Endothelial cell of umbilical vein (primary cell): ENCODE data around the gene YWHAH. TPM values are rescaled to one million over a fixed set of nuclear protein-coding genes. Genes with fewer than 3 reads are reported as not detected.

Experiments
- BruUV-seq: library from RNA; stranded (reverse); fragments of 400-500 nt; replicated peaks from 2 replicates; lab custom pipeline; 2021; lab: Mats Ljungman, UMichigan
- CTCF ChIA-PET: fragments of 300-600, 350-600 bp; sonication (Branson Sonifier 250); formaldehyde crosslinking; loops from one replicate; lab custom pipeline; 2021; ENCODE audit warnings: antibody characterized with exemption, inconsistent platforms; lab: Charles Lee
- POLR2A ChIA-PET: fragments of 300-600, 350-600 bp; sonication (Branson Sonifier 250); formaldehyde crosslinking; loops from one replicate; lab custom pipeline; 2021; ENCODE audit warnings: antibody characterized with exemption, inconsistent platforms; lab: Charles Lee
- DNase-seq: peaks from one replicate; pipeline ENCODE4 v3.0.0-alpha.2; 2011; ENCODE audit warnings: low read depth, low spot score
- FAIRE-seq: peaks from 2 replicates; lab custom pipeline; 2011; peaks lifted over from hg19 to GRCh38; lab: Jason Lieb, UNC
- H2AFZ ChIP-seq: 2 replicates; pipeline ENCODE4 v1.6.0; 2012; ENCODE audit warnings: low read depth, low read length, control low read depth, inconsistent platforms
- H3K27ac ChIP-seq: 2 replicates; pipeline ENCODE4 v1.5.1; 2011; ENCODE audit warnings: low read depth, mild to moderate bottlenecking, control low read depth, low read length, moderate library complexity; ENCODE audit not compliant: insufficient read depth
- H3K27me3 ChIP-seq, 2 experiments: 2 replicates each; pipeline versions ENCODE4 v1.6.0 to v1.6.1; 2011; ENCODE audit warnings: low read length in 2 of 2, mixed read lengths in 1 of 2; ENCODE audit not compliant: control insufficient read depth in 2 of 2, insufficient read depth in 2 of 2
- H3K36me3 ChIP-seq, 2 experiments: 2 replicates in 1 of 2; 3 replicates in 1 of 2; pipeline ENCODE4 v1.5.1; 2011; ENCODE audit warnings: low read length in 2 of 2, mild to moderate bottlenecking in 1 of 2, moderate library complexity in 1 of 2; ENCODE audit not compliant: control insufficient read depth in 2 of 2, insufficient read depth in 2 of 2; ENCODE audit errors: extremely low read depth in 1 of 2
- H3K4me1 ChIP-seq: 3 replicates; pipeline ENCODE4 v1.5.1; 2011; ENCODE audit warnings: mild to moderate bottlenecking, low read length; ENCODE audit not compliant: control insufficient read depth, insufficient read depth; ENCODE audit errors: extremely low read depth
- H3K4me2 ChIP-seq: 2 replicates; pipeline ENCODE4 v1.6.1; 2011; ENCODE audit warnings: low read length, control low read depth, mixed read lengths; ENCODE audit not compliant: insufficient read depth
- H3K4me3 ChIP-seq, 3 experiments: fragments of 200-600 bp in 1 of 3; sonication (generic), shearing (Covaris generic) in 1 of 3; replicated peaks in 1 of 3; 2 replicates each; pipeline ENCODE4 v1.5.1; 2011 to 2016; ENCODE audit warnings: control low read depth in 3 of 3, low read length in 3 of 3, mild to moderate bottlenecking in 2 of 3, inconsistent platforms in 1 of 3, low read depth in 1 of 3, moderate library complexity in 1 of 3; ENCODE audit not compliant: insufficient read depth in 1 of 3
- H3K79me2 ChIP-seq: 2 replicates; pipeline ENCODE4 v1.6.0; 2012; ENCODE audit warnings: low read length, inconsistent platforms; ENCODE audit not compliant: control insufficient read depth, insufficient read depth
- H3K9ac ChIP-seq: replicated peaks from 2 replicates; pipeline ENCODE3; 2011; ENCODE audit warnings: low read length, control low read depth; ENCODE audit not compliant: insufficient read depth; ENCODE audit errors: extremely low read depth
- H3K9me1 ChIP-seq: replicated peaks from 3 replicates; pipeline ENCODE4 v1.6.0; 2011; ENCODE audit warnings: mild to moderate bottlenecking, low read length; ENCODE audit not compliant: control insufficient read depth, insufficient read depth; ENCODE audit errors: extremely low read depth
- H3K9me3 ChIP-seq: replicated peaks from 2 replicates; pipeline ENCODE4 v1.5.1; 2012; ENCODE audit warnings: low read length, inconsistent platforms; ENCODE audit not compliant: control insufficient read depth, insufficient read depth
- H4K20me1 ChIP-seq: replicated peaks from 2 replicates; pipeline ENCODE3; 2011; ENCODE audit warnings: mild to moderate bottlenecking, low read length; ENCODE audit not compliant: control insufficient read depth, insufficient read depth; ENCODE audit errors: extremely low read depth
- CTCF ChIP-seq, 2 donors: IDR thresholded peaks; 1 replicate in 1 of 2; 2 replicates in 1 of 2; pipeline ENCODE4 v1.5.1; 2011; ENCODE audit warnings: low read length in 2 of 2, mild to moderate bottlenecking in 2 of 2, moderate library complexity in 2 of 2, control low read depth in 1 of 2, inconsistent platforms in 1 of 2, low read depth in 1 of 2; ENCODE audit not compliant: insufficient read depth in 1 of 2; ENCODE audit errors: extremely low read depth in 1 of 2
- EZH2 ChIP-seq: IDR thresholded peaks from 2 replicates; pipeline ENCODE4 v1.6.1; 2012; ENCODE audit warnings: borderline replicate concordance, low read depth, mild to moderate bottlenecking, moderate library complexity, low read length, inconsistent platforms; ENCODE audit not compliant: severe bottlenecking
- FOS ChIP-seq: IDR thresholded peaks from 2 replicates; pipeline ENCODE4 v1.6.1; 2011; ENCODE audit warnings: mild to moderate bottlenecking, low read length, moderate library complexity, borderline replicate concordance; ENCODE audit not compliant: insufficient read depth
- GATA2 ChIP-seq: IDR thresholded peaks from 2 replicates; pipeline ENCODE4 v1.7.0; 2011; ENCODE audit warnings: low read depth, mild to moderate bottlenecking, moderate library complexity, mixed read lengths, low read length; ENCODE audit not compliant: insufficient read length, insufficient read depth
- JUN ChIP-seq: IDR thresholded peaks from 2 replicates; pipeline ENCODE4 v1.6.1; 2011; ENCODE audit warnings: borderline replicate concordance, low read depth; ENCODE audit not compliant: insufficient read length, insufficient read depth
- MAX ChIP-seq: IDR thresholded peaks from 2 replicates; pipeline ENCODE4 v1.6.1; 2011; ENCODE audit not compliant: insufficient read depth, insufficient read length
- MYC ChIP-seq: IDR thresholded peaks from one replicate; pipeline ENCODE4 v1.6.1; 2011; ENCODE audit warnings: mild to moderate bottlenecking, low read depth, low read length
- POLR2A ChIP-seq: IDR thresholded peaks from 2 replicates; pipeline ENCODE4 v1.6.1; 2012; ENCODE audit warnings: low read depth, mild to moderate bottlenecking, control low read depth, low read length
- POLR2AphosphoS5 ChIP-seq: IDR thresholded peaks from 2 replicates; pipeline ENCODE4 v1.6.1; 2012; ENCODE audit warnings: low read depth, mild to moderate bottlenecking, control low read depth, low read length, moderate library complexity; ENCODE audit not compliant: insufficient read depth
- dilution Hi-C: fragments of 300-500 bp; cut with MboI; formaldehyde crosslinking; loops from one replicate; pipeline ENCODE4 v1.15.0; 2019; ENCODE audit warnings: low sequenced_read_pairs; ENCODE audit not compliant: extremely low pct_ligation_motif_present
- intact Hi-C: fragments of 100-400 bp; cut with micrococcal nuclease; formaldehyde crosslinking; loops from one replicate; pipeline ENCODE4 v1.10.0; 2022
- polyA plus RNA-seq, 4 experiments: library from polyadenylated mRNA; depleted of rRNA in 3 of 4; stranded (reverse) in 3 of 4; unstranded in 1 of 4; fragments of >200 nt; gene quantifications; 2 replicates each; pipeline versions ENCODE4 v1.2.1 to v1.2.3, GENCODE V29; 2011 to 2012; ENCODE audit warnings: missing spikeins in 1 of 4
- total RNA-seq: library from RNA; stranded (reverse); gene quantifications from 2 replicates; pipeline ENCODE4 v1.2.3, GENCODE V29; 2021

YWHAH gene
- total and polyA plus RNA-seq, 2 donors (not counting 3 experiments of a cell fraction or from before 2014, with no cell fraction given), result 73.6 to 170 TPM

GRCh38 chr22:31922534-31922933 lies 21.8 kb upstream of the YWHAH start:
- Histone ChIP-seq H3K9me1 (no peaks in the 10 kb centered on the region), H4K20me1 (no peaks in the 10 kb centered on the region), H3K27me3 (peaks cover 2 to 5% of the 10 kb centered on the region in 2 experiments), H3K27ac (no peak overlapping the region), H2AFZ (no peak overlapping the region), H3K9me3 (no peaks in the 10 kb centered on the region), H3K4me3 (no peak overlapping the region), H3K36me3 (no peaks in the 10 kb centered on the region), H3K9ac (no peak overlapping the region), H3K4me2 (no peak overlapping the region), H3K4me1 (peaks cover 12% of the 10 kb centered on the region), H3K79me2 (no peaks in the 10 kb centered on the region)
- POLR2A ChIA-PET, result interaction anchor here (0.5 kb wide), 1 partner anchor 178 kb away, joined by 3 read pairs; no protein-coding TSS in a partner anchor
- no TSS peak for BruUV-seq
- DNase-seq (no peak), FAIRE-seq (no peak)
- CTCF ChIA-PET, result no interaction called here
- dilution Hi-C loops, result no loop called here
- no peak for TF ChIP-seq MAX
- TF ChIP-seq POLR2A, result no peak
- TF ChIP-seq GATA2, result no peak
- TF ChIP-seq MYC, result no peak
- TF ChIP-seq CTCF (IDR thresholded peaks at IDR 0.05; ENCODE audit: extremely low read depth in 1 of 2, insufficient read depth in 1 of 2, low read depth in 1 of 2, low read length in 2 of 2), result no peak
- no peak for TF ChIP-seq POLR2AphosphoS5
- TF ChIP-seq EZH2, result no peak
- TF ChIP-seq FOS, result no peak
- TF ChIP-seq JUN, result no peak
- intact Hi-C loops, result no loop called here
